Adrenal gland (tissue), 12 donors: ENCODE data around the gene GOLGB1. TPM values are rescaled to one million over a fixed set of nuclear protein-coding genes. Genes with fewer than 3 reads are reported as not detected.
A peak's percentile ranks its signal among the peaks of the same experiment; 100 is the strongest.

Source experiments
- DNase-seq, 7 donors: peaks; one replicate each; pipeline ENCODE4 v3.0.0-alpha.2; 2019 to 2020
- H3K27ac ChIP-seq, 5 donors: fragments of 200-600 bp; sonication (generic) in 4 of 5; 1 replicate in 3 of 5; 2 replicates in 2 of 5; pipeline versions ENCODE4 v1.5.1 to v1.8.0; 2016 to 2020; ENCODE audit warnings: mild to moderate bottlenecking in 1 of 5
- H3K27me3 ChIP-seq: fragments of 200-600 bp; 2 replicates; pipeline ENCODE4 v1.8.0; 2021
- H3K36me3 ChIP-seq, 2 donors: fragments of 200-600 bp; replicated peaks in 1 of 2; 1 replicate in 1 of 2; 2 replicates in 1 of 2; pipeline versions ENCODE4 v1.5.1 to v1.8.0; 2018 to 2022
- H3K4me1 ChIP-seq, 2 donors: fragments of 200-600 bp; replicated peaks in 1 of 2; 1 replicate in 1 of 2; 2 replicates in 1 of 2; pipeline versions ENCODE4 v1.5.1 to v1.8.0; 2018 to 2021
- H3K4me3 ChIP-seq, 4 donors: fragments of 200-600 bp; sonication (generic) in 3 of 4; one replicate each; pipeline ENCODE4 v1.5.1; 2016 to 2018
- H3K9me3 ChIP-seq, 3 donors: fragments of 200-600 bp; sonication (generic) in 1 of 3; replicated peaks in 1 of 3; 1 replicate in 2 of 3; 2 replicates in 1 of 3; pipeline versions ENCODE4 v1.5.1 to v1.8.0; 2016 to 2021
- POLR2A ChIP-seq, 2 donors: fragments of 450-650 bp; IDR thresholded peaks; one replicate each; pipeline ENCODE4 v1.6.1; 2017; ENCODE audit warnings: antibody characterized with exemption in 2 of 2, mild to moderate bottlenecking in 2 of 2, moderate library complexity in 1 of 2
- WGBS, 4 donors: extraction: QIAGEN DNeasy Blood & Tissue Kit in 2 of 4; methylation state at CpG; one replicate each; pipeline versions ENCODE4 v1.1.5 to v1.1.7; 2013 to 2017; 5-methylcytosine and 5-hydroxymethylcytosine counted together
- intact Hi-C, 2 donors: fragments of 100-400 bp; cut with DNase I; formaldehyde crosslinking; loops; one replicate each; pipeline versions ENCODE4 v1.14.1 to v1.15.0; 2022 to 2023
- polyA plus RNA-seq, 3 donors: library from polyadenylated mRNA; stranded (reverse); fragments of 200-250 nt in 2 of 3; fragments of 350-450 nt in 1 of 3; fragmentation: Illumina TruSeq in 1 of 3; extraction: RNeasy Lipid Tissue Mini Kit (QIAGEN cat#74804) in 1 of 3; gene quantifications; one replicate each; pipeline ENCODE4 v1.2.3, GENCODE V29; 2013 to 2014
- total RNA-seq, 9 donors: library from RNA; depleted of rRNA in 4 of 9; stranded (reverse); fragments of >200 nt in 4 of 9; fragments of 120-200 nt in 1 of 9; fragmentation: NEBNext Ultra II Directional in 1 of 9; extraction: Animal tissue kit (Norgen Biotek cat#: 25700) in 1 of 9; gene quantifications; one replicate each; pipeline versions ENCODE4 v1.1.0 to v1.2.4, GENCODE V29; 2013 to 2023
- TF ChIP-seq, protein P1 (sequence below), 6 experiments: fragments of 450-650 bp in 4 of 6; fragments of 200-600 bp in 2 of 6; sonication (generic) in 1 of 6; IDR thresholded peaks; 1 replicate in 5 of 6; 2 replicates in 1 of 6; pipeline versions ENCODE4 v1.5.1 to v1.8.0; 2016 to 2021; ENCODE audit warnings: antibody characterized with exemption in 6 of 6, mild to moderate bottlenecking in 2 of 6, moderate library complexity in 1 of 6
- donor health status: healthy with polysubstance abuse.
- donor health status: Bipolar disorder and iron deficiency.
- donor health status: DM: yes; HTN: yes; CAD: no.
- donor health status: DM: no; HTN: no; CAD: no.
- donor health status: DM: no; HTN: no; CAD: no.
- donor health status: DM: yes; HTN: yes; CAD: no.

The GOLGB1 gene
- total and polyA plus RNA-seq, 12 donors: 31.6 to 118 (median 73.3) TPM

DNA sequence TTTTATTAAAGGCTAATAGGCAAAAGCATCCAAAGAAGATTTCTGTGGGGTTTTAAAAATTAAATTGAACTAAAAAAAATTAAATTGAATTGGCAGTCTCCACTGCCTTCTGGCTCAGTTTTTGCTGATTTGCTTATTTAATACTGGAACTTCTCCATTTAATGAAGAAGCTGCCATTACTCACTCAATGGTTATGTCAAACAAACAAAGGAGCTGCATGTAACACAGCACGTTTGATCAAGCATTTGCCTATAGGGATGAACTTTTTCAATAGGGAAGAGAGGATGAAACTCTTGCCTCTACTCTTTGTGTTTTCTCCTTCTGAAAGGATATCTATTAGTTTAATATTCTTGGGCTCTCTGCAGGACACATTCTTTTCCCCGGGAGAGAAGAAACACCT, 84.1 kb downstream of the GOLGB1 start:
- no peak for DNase-seq
- Histone ChIP-seq H3K4me1 (no peaks in the 10 kb centered on the region), H3K27ac (peak overlapping the region in 1 of 5 donors; percentile 38), H3K4me3 (no peak overlapping the region), H3K36me3 (peaks cover 0 to 66% of the 10 kb centered on the region in 2 donors), H3K27me3 (no peaks in the 10 kb centered on the region), H3K9me3 (no peaks in the 10 kb centered on the region)
- no peak for TF ChIP-seq POLR2A (IDR thresholded peaks at IDR 0.05)
- TF ChIP-seq, protein P1, sequence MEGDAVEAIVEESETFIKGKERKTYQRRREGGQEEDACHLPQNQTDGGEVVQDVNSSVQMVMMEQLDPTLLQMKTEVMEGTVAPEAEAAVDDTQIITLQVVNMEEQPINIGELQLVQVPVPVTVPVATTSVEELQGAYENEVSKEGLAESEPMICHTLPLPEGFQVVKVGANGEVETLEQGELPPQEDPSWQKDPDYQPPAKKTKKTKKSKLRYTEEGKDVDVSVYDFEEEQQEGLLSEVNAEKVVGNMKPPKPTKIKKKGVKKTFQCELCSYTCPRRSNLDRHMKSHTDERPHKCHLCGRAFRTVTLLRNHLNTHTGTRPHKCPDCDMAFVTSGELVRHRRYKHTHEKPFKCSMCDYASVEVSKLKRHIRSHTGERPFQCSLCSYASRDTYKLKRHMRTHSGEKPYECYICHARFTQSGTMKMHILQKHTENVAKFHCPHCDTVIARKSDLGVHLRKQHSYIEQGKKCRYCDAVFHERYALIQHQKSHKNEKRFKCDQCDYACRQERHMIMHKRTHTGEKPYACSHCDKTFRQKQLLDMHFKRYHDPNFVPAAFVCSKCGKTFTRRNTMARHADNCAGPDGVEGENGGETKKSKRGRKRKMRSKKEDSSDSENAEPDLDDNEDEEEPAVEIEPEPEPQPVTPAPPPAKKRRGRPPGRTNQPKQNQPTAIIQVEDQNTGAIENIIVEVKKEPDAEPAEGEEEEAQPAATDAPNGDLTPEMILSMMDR (IDR thresholded peaks at IDR 0.05): no peak
- intact Hi-C loops: no loop called here
- 56 to 86% (median 64%) methylated on average over 2 of the region's 2 CpGs for WGBS, 4 donors

DNA sequence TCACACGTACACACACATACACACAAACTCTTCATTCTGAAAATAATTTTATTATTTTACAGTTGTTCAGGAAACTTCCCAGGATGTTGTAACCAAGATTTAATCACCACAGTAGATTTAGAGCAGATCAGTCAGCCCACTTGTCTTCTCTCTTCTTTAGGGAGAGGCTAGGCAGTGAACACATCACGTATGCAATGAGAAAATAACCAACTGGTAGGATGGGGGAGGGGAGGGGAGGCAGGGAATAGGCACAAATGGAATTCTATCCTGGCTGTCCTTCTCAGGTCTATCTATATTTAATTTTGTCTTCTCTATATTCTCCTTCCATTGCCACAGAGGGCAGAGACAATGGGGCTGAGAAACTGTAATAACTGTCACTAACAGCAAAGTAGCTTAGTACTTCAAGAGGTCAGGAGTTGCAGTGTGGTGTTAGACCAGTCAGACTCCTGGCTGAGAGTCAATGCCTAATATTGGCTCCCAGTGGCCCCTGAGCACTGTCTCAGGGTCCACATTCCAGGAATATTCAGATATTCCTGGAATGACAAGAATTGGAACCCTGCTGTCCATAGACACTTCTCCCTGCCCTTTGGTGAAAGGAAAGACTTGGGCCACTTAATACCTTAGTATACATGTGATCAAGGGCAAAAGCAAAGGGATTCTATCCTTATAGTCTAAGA, 86.2 kb downstream of the GOLGB1 start:
- no peak for DNase-seq
- H3K4me1 ChIP-seq: peaks cover 0 to 6% of the 10 kb centered on the region in 2 donors
- H3K27me3 ChIP-seq: no peaks in the 10 kb centered on the region
- H3K4me3 ChIP-seq: no peak overlapping the region
- WGBS, 4 donors: 50 to 90% (median 58%) methylated on average over 2 of the region's 2 CpGs
- peaks cover 0 to 57% of the 10 kb centered on the region in 2 donors for H3K36me3 ChIP-seq
- H3K27ac ChIP-seq: no peak overlapping the region
- TF ChIP-seq, protein P1 (IDR thresholded peaks at IDR 0.05): no peak
- TF ChIP-seq POLR2A (IDR thresholded peaks at IDR 0.05): no peak
- H3K9me3 ChIP-seq: no peaks in the 10 kb centered on the region
- intact Hi-C loops: no loop called here

DNA sequence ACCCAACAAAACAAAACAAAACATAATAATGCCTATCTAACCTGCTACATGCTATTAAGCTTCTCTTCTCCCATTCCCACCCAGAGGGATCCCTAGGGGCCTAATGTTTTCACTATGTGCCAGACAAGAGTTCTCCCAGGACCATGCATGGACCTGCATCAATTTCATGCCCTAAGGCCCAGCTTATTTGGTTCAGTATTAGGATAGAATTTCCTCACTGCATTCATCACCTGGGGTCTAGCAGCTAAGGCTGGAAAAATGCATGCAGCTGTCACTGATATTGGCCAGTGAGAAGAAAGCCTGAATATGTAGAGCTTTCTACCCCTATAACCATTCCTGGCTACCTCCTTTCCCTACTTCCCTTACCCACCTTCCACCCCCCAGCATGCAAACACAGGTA, 86.8 kb downstream of the GOLGB1 start:
- Histone ChIP-seq H3K4me3 (no peak overlapping the region), H3K9me3 (no peaks in the 10 kb centered on the region), H3K4me1 (peaks cover 0 to 6% of the 10 kb centered on the region in 2 donors), H3K27ac (no peak overlapping the region), H3K27me3 (no peaks in the 10 kb centered on the region), H3K36me3 (peaks cover 0 to 51% of the 10 kb centered on the region in 2 donors)
- no peak for DNase-seq
- intact Hi-C loops: no loop called here
- no peak for TF ChIP-seq POLR2A (IDR thresholded peaks at IDR 0.05)
- TF ChIP-seq, protein P1 (IDR thresholded peaks at IDR 0.05): no peak

DNA sequence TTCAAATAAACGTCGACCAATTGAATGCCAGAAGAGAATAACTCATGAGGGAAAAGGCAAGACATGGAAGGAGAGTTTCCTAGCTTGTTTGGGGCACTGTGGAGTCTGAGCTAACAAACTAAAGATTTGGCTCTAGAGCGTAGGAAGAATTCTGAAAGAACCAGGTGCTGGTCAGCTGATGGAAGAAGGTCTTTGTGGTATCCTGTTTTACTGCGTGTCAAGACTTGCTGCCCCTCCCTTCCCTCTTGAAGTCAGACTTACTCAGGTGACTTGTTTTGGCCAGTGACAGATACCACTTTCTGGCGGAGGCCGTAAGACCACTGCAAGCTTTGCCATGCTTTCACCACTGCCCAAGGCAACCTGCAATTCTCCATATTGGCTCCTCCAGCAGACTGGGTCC, 88.2 kb downstream of the GOLGB1 start:
- 89 to 98% (median 93%) methylated on average over 6 of the region's 6 CpGs for WGBS, 4 donors
- no peak for DNase-seq
- H3K27me3 ChIP-seq: no peaks in the 10 kb centered on the region
- no peak for TF ChIP-seq POLR2A (IDR thresholded peaks at IDR 0.05)
- TF ChIP-seq, protein P1 (IDR thresholded peaks at IDR 0.05): no peak
- H3K4me1 ChIP-seq: peaks cover 0 to 6% of the 10 kb centered on the region in 2 donors
- no peaks in the 10 kb centered on the region for H3K9me3 ChIP-seq
- intact Hi-C loops: no loop called here
- peaks cover 0 to 38% of the 10 kb centered on the region in 2 donors for H3K36me3 ChIP-seq
- H3K4me3 ChIP-seq: no peak overlapping the region
- H3K27ac ChIP-seq: peak overlapping the region in 3 of 5 donors; percentile 49 to 86 (median 69)
